ENCODE measurements around the gene SMIM44. TPM values are rescaled to one million over a fixed set of nuclear protein-coding genes. Genes with fewer than 3 reads are reported as not detected.

SMIM44 gene
- total RNA-seq, 1 experiment from 2014 or later, result not detected

DNA sequence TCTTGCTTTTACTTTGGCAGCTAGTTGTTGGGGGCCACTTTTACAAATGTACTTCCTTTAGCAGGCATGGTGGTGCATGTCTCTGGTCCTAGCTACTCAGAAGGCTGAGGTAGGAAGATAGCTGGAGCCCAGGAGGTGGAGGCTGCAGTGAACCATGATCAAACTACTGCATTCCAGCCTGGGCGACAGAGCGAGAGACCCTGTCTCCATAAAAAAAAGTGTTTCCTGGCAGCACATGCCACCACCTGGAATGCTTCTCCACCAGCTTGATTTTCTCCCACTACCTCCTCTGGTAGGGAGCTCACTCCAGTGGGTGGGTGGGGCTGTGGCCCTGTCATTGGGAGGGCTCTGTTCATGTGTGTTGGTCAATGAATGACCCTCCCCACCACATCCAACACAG lies 35.4 kb upstream of the SMIM44 start:
- Histone ChIP-seq H2BK120ac (ENCODE audit: low read depth, low read length, poor library complexity, severe bottlenecking) (no peak overlapping the region), H3K4me2 (ENCODE audit: insufficient read depth, insufficient read length, low read length) (peak overlapping the region; percentile 17), H3K27me3 (ENCODE audit: insufficient read depth, low read length) (no peaks in the 10 kb centered on the region), H4K20me1 (ENCODE audit: control insufficient read depth, insufficient read depth, insufficient read length) (no peaks in the 10 kb centered on the region), H2BK20ac (ENCODE audit: low read depth, low read length, poor library complexity, severe bottlenecking) (no peak overlapping the region), H3K9ac (ENCODE audit: extremely low read depth, insufficient read length, low read length) (no peak overlapping the region), H3K79me1 (ENCODE audit: insufficient read depth, low read depth, low read length, poor library complexity, severe bottlenecking) (no peaks in the 10 kb centered on the region), H2AFZ (ENCODE audit: low read length) (no peak overlapping the region), H2BK5ac (ENCODE audit: insufficient read length, low read length) (no peak overlapping the region), H3K4ac (ENCODE audit: low read depth, low read length) (no peak overlapping the region), H3K23me2 (ENCODE audit: insufficient read length, low read depth, low read length, poor library complexity, severe bottlenecking) (no peaks in the 10 kb centered on the region), H3K79me2 (ENCODE audit: insufficient read depth, low read length) (no peaks in the 10 kb centered on the region; the same call in 1 of the 2 replicates), H4K8ac (replicated peaks; ENCODE audit: insufficient read length, low read depth, low read length) (no peak overlapping the region), H3K23ac (ENCODE audit: insufficient read length, low read depth, low read length) (no peak overlapping the region), H2AK5ac (ENCODE audit: insufficient read length, low read length) (no peak overlapping the region), H2BK15ac (ENCODE audit: low read depth, low read length) (no peak overlapping the region), H3K14ac (ENCODE audit: insufficient read depth, low read length) (peak overlapping the region; percentile 73; the same call in 1 of the 2 replicates), H3K27ac (ENCODE audit: insufficient read length, low read depth, low read length) (no peak overlapping the region), H2BK12ac (ENCODE audit: insufficient read length, low read depth, low read length) (no peak overlapping the region), H3K18ac (ENCODE audit: insufficient read length, low read depth, low read length) (peak overlapping the region; percentile 19), H4K91ac (ENCODE audit: insufficient read length, low read depth, low read length) (no peak overlapping the region), H3K56ac (ENCODE audit: insufficient read length, low read depth, low read length) (no peak overlapping the region), H3K9me3 (ENCODE audit: control insufficient read depth, low read depth, low read length) (no peaks in the 10 kb centered on the region), H4K5ac (ENCODE audit: insufficient read length, low read depth, low read length) (no peak overlapping the region), H3T11ph (ENCODE audit: low read length) (no peak overlapping the region), H3K4me1 (ENCODE audit: insufficient read depth, low read length) (peaks cover 3% of the 10 kb centered on the region; the same call in 1 of the 2 replicates)
- Mint-ChIP-seq H3K4me1 (peaks cover 36 to 45% of the 10 kb centered on the region in 2 experiments), H3K27ac (peak overlapping the region; percentile 63 to 91 (median 83); a peak in 6 of 7 replicates), H3K36me3 (ENCODE audit: insufficient read depth in 1 of 3, low read depth in 3 of 3) (peaks cover 2 to 15% (median 10%) of the 10 kb centered on the region in 3 experiments; a peak in 6 of 7 replicates), H3K4me3 (peak overlapping the region; percentile 38 to 69; a peak in 4 of 5 replicates), H3K27me3 (ENCODE audit: low read depth) (no peaks in the 10 kb centered on the region; the same call in 1 of the 2 replicates), H3K9me3 (no peaks in the 10 kb centered on the region; a peak in 1 of 5 replicates)
- WGBS (ENCODE audit: extremely low coverage, insufficient read length, low lambda C conversion rate), result no CpG with 5 or more reads among the region's 2 CpGs
- TF ChIP-seq, protein P1, sequence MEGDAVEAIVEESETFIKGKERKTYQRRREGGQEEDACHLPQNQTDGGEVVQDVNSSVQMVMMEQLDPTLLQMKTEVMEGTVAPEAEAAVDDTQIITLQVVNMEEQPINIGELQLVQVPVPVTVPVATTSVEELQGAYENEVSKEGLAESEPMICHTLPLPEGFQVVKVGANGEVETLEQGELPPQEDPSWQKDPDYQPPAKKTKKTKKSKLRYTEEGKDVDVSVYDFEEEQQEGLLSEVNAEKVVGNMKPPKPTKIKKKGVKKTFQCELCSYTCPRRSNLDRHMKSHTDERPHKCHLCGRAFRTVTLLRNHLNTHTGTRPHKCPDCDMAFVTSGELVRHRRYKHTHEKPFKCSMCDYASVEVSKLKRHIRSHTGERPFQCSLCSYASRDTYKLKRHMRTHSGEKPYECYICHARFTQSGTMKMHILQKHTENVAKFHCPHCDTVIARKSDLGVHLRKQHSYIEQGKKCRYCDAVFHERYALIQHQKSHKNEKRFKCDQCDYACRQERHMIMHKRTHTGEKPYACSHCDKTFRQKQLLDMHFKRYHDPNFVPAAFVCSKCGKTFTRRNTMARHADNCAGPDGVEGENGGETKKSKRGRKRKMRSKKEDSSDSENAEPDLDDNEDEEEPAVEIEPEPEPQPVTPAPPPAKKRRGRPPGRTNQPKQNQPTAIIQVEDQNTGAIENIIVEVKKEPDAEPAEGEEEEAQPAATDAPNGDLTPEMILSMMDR (conservative IDR thresholded peaks at IDR 0.05), result no peak
- no peak for DNase-seq
